HG02678 (cell line): ENCODE measurements around the gene OR56B1.
"Not testable (repeated sequence)": the region's sequence is repeated elsewhere in the genome, so short reads cannot be mapped to it uniquely, and the experiment has no call there.

Experiments used
- ATAC-seq: cut with Tn5 transposase; IDR thresholded peaks from one replicate; pipeline ENCODE4 v1.9.1; 2021; ENCODE audit warnings: mild to moderate bottlenecking, moderate library complexity; ENCODE audit not compliant: unreplicated experiment

OR56B1 gene

GRCh38 chr11:5736396-5736795 is at the start of gene OR56B1:
OR56B1 (plus strand) TSS chr11:5736448; CDS start chr11:5736517, 69 bp downstream.
- no peak for ATAC-seq

- no peak for ATAC-seq
Measured at GRCh38 chr11:5688482-5688881, 47.8 kb upstream of the OR56B1 start.

- peak; percentile 69 for ATAC-seq
Measured at GRCh38 chr11:5689551-5689983, 46.7 kb upstream of the OR56B1 start, which contains the start of gene TRIM22. TRIM22 (plus strand) TSS chr11:5689790; CDS start chr11:5696233, 6,443 bp downstream.

- no peak for ATAC-seq
Measured at GRCh38 chr11:5690216-5690615, 46.0 kb upstream of the OR56B1 start.

- ATAC-seq, result no peak
Measured at GRCh38 chr11:5690736-5691135, 45.5 kb upstream of the OR56B1 start.

- ATAC-seq, result not testable (repeated sequence)
Measured at GRCh38 chr11:5691238-5691963, 44.8 kb upstream of the OR56B1 start.

- ATAC-seq, result no peak
Measured at GRCh38 chr11:5691964-5692361, 44.3 kb upstream of the OR56B1 start.

GRCh38 chr11:5694642-5695041 is 41.6 kb upstream of the OR56B1 start:
- no peak for ATAC-seq

GRCh38 chr11:5695580-5695979 is 40.7 kb upstream of the OR56B1 start:
- ATAC-seq, result no peak

GRCh38 chr11:5696210-5696609 is 40.0 kb upstream of the OR56B1 start:
- no peak for ATAC-seq

- no peak for ATAC-seq
Measured at GRCh38 chr11:5698281-5698680, 38.0 kb upstream of the OR56B1 start.

GRCh38 chr11:5700421-5701054 is 35.7 kb upstream of the OR56B1 start:
- ATAC-seq, result no peak

- no peak for ATAC-seq
Measured at GRCh38 chr11:5701055-5701577, 35.1 kb upstream of the OR56B1 start.

GRCh38 chr11:5703741-5704536 is 32.3 kb upstream of the OR56B1 start:
- ATAC-seq, result peak; percentile 79

- ATAC-seq, result no peak
Measured at GRCh38 chr11:5705688-5706087, 30.6 kb upstream of the OR56B1 start.

GRCh38 chr11:5712507-5712906 is 23.7 kb upstream of the OR56B1 start:
- no peak for ATAC-seq

- no peak for ATAC-seq
Measured at GRCh38 chr11:5713695-5714094, 22.6 kb upstream of the OR56B1 start.

GRCh38 chr11:5716518-5716917 is 19.7 kb upstream of the OR56B1 start:
- ATAC-seq, result not testable (repeated sequence)

GRCh38 chr11:5719703-5720495 is 16.3 kb upstream of the OR56B1 start:
- no peak for ATAC-seq

- no peak for ATAC-seq
Measured at GRCh38 chr11:5722622-5723021, 13.6 kb upstream of the OR56B1 start.
